H9 (cell line): ENCODE data around the gene NFRKB. TPM values are rescaled to one million over a fixed set of nuclear protein-coding genes. Genes with fewer than 3 reads are reported as not detected.
A peak's percentile ranks its signal among the peaks of the same experiment; 100 is the strongest.

Source experiments
- DNase-seq: peaks from one replicate; pipeline ENCODE4 v3.0.0-alpha.2; 2017
- H2AFZ ChIP-seq: one replicate; pipeline ENCODE4 v1.6.1; 2013; ENCODE audit warnings: mild to moderate bottlenecking, low read length, control low read depth, moderate library complexity
- H2AK5ac ChIP-seq: 2 replicates; pipeline ENCODE4 v1.6.1; 2013; ENCODE audit warnings: low read length, control low read depth, mixed read lengths; ENCODE audit not compliant: insufficient read length
- H2BK120ac ChIP-seq: one replicate; pipeline ENCODE4 v1.6.1; 2013; ENCODE audit warnings: low read depth, mild to moderate bottlenecking, low read length, control low read depth, inconsistent platforms; ENCODE audit not compliant: poor library complexity, severe bottlenecking
- H2BK12ac ChIP-seq: 2 replicates; pipeline ENCODE4 v1.6.1; 2013; ENCODE audit warnings: low read length, control low read depth, mixed read lengths, low read depth; ENCODE audit not compliant: insufficient read length
- H2BK15ac ChIP-seq: 2 replicates; pipeline ENCODE4 v1.6.1; 2013; ENCODE audit warnings: low read depth, low read length, control low read depth
- H2BK20ac ChIP-seq: one replicate; pipeline ENCODE4 v1.6.1; 2013; ENCODE audit warnings: low read depth, mild to moderate bottlenecking, low read length, control low read depth, inconsistent platforms; ENCODE audit not compliant: poor library complexity, severe bottlenecking
- H2BK5ac ChIP-seq: 2 replicates; pipeline ENCODE4 v1.6.1; 2013; ENCODE audit warnings: low read length, control low read depth, mixed read lengths; ENCODE audit not compliant: insufficient read length
- H3K14ac ChIP-seq: 2 replicates; pipeline ENCODE4 v1.6.1; 2013; ENCODE audit warnings: low read length, control low read depth; ENCODE audit not compliant: insufficient read depth
- H3K18ac ChIP-seq: 2 replicates; pipeline ENCODE4 v1.6.1; 2013; ENCODE audit warnings: low read depth, mild to moderate bottlenecking, mixed read lengths, low read length, control low read depth; ENCODE audit not compliant: insufficient read length
- H3K23ac ChIP-seq: 2 replicates; pipeline ENCODE4 v1.6.1; 2013; ENCODE audit warnings: low read length, control low read depth, mixed read lengths, low read depth; ENCODE audit not compliant: insufficient read length
- H3K23me2 ChIP-seq: 2 replicates; pipeline ENCODE4 v1.6.1; 2013; ENCODE audit warnings: low read depth, mild to moderate bottlenecking, mixed read lengths, low read length, control low read depth; ENCODE audit not compliant: insufficient read length, poor library complexity, severe bottlenecking
- H3K27ac ChIP-seq: 2 replicates; pipeline ENCODE4 v1.5.1; 2013; ENCODE audit warnings: low read length, control low read depth, mixed read lengths, low read depth; ENCODE audit not compliant: insufficient read length
- H3K27me3 ChIP-seq: 2 replicates; pipeline ENCODE4 v1.6.1; 2013; ENCODE audit warnings: low read length, control low read depth, inconsistent platforms; ENCODE audit not compliant: insufficient read depth
- H3K4ac ChIP-seq: 2 replicates; pipeline ENCODE4 v1.6.1; 2013; ENCODE audit warnings: low read depth, mild to moderate bottlenecking, control low read depth, inconsistent platforms, low read length, moderate library complexity
- H3K4me1 ChIP-seq: 2 replicates; pipeline ENCODE4 v1.6.1; 2013; ENCODE audit warnings: low read length, control low read depth, inconsistent platforms; ENCODE audit not compliant: insufficient read depth
- H3K4me2 ChIP-seq: 2 replicates; pipeline ENCODE4 v1.6.1; 2013; ENCODE audit warnings: low read length, control low read depth, mixed read lengths; ENCODE audit not compliant: insufficient read length, insufficient read depth
- H3K56ac ChIP-seq: 2 replicates; pipeline ENCODE4 v1.6.1; 2013; ENCODE audit warnings: low read depth, mild to moderate bottlenecking, mixed read lengths, low read length, control low read depth; ENCODE audit not compliant: insufficient read length
- H3K79me1 ChIP-seq: 2 replicates; pipeline ENCODE4 v1.6.1; 2013; ENCODE audit warnings: low read depth, mild to moderate bottlenecking, moderate library complexity, low read length, control low read depth, inconsistent platforms; ENCODE audit not compliant: insufficient read depth, poor library complexity, severe bottlenecking
- H3K79me2 ChIP-seq: 2 replicates; pipeline ENCODE4 v1.6.1; 2013; ENCODE audit warnings: low read length, control low read depth, inconsistent platforms; ENCODE audit not compliant: insufficient read depth
- H3K9ac ChIP-seq: 2 replicates; pipeline ENCODE4 v1.6.1; 2013; ENCODE audit warnings: low read length, control low read depth, mixed read lengths; ENCODE audit not compliant: insufficient read length; ENCODE audit errors: extremely low read depth
- H3K9me3 ChIP-seq: one replicate; pipeline ENCODE4 v1.6.1; 2013; ENCODE audit warnings: low read depth, low read length, inconsistent platforms; ENCODE audit not compliant: control insufficient read depth
- H3T11ph ChIP-seq: one replicate; pipeline ENCODE4 v1.6.1; 2013; ENCODE audit warnings: mild to moderate bottlenecking, low read length, control low read depth, inconsistent platforms
- H4K20me1 ChIP-seq: one replicate; pipeline ENCODE4 v1.6.1; 2013; ENCODE audit not compliant: control insufficient read depth, insufficient read length, insufficient read depth
- H4K5ac ChIP-seq: 2 replicates; pipeline ENCODE4 v1.6.1; 2013; ENCODE audit warnings: low read depth, mild to moderate bottlenecking, mixed read lengths, low read length, control low read depth; ENCODE audit not compliant: insufficient read length
- H4K8ac ChIP-seq: replicated peaks from 2 replicates; pipeline ENCODE4 v1.6.1; 2013; ENCODE audit warnings: low read length, control low read depth, mixed read lengths, low read depth; ENCODE audit not compliant: insufficient read length
- H4K91ac ChIP-seq: 2 replicates; pipeline ENCODE4 v1.6.1; 2013; ENCODE audit warnings: low read depth, mild to moderate bottlenecking, moderate library complexity, mixed read lengths, low read length, control low read depth; ENCODE audit not compliant: insufficient read length
- H3K27ac Mint-ChIP-seq, 3 experiments: 2 replicates in 2 of 3; 3 replicates in 1 of 3; pipeline ENCODE4 v1.8.0; 2020 to 2021; ENCODE audit warnings: mixed read lengths in 3 of 3, mild to moderate bottlenecking in 1 of 3, moderate library complexity in 1 of 3
- H3K27me3 Mint-ChIP-seq: 2 replicates; pipeline ENCODE4 v1.8.0; 2021; ENCODE audit warnings: low read depth, mild to moderate bottlenecking, moderate library complexity, mixed read lengths
- H3K36me3 Mint-ChIP-seq, 3 experiments: 2 replicates in 2 of 3; 3 replicates in 1 of 3; pipeline ENCODE4 v1.8.0; 2020 to 2021; ENCODE audit warnings: low read depth in 3 of 3, mixed read lengths in 3 of 3; ENCODE audit not compliant: insufficient read depth in 1 of 3
- H3K4me1 Mint-ChIP-seq, 2 experiments: 2 replicates each; pipeline ENCODE4 v1.8.0; 2020; ENCODE audit warnings: mixed read lengths in 2 of 2
- H3K4me3 Mint-ChIP-seq, 2 experiments: 2 replicates in 1 of 2; 3 replicates in 1 of 2; pipeline ENCODE4 v1.8.0; 2020 to 2021; ENCODE audit warnings: mild to moderate bottlenecking in 2 of 2, mixed read lengths in 2 of 2, moderate library complexity in 1 of 2
- H3K9me3 Mint-ChIP-seq, 2 experiments: 2 replicates in 1 of 2; 3 replicates in 1 of 2; pipeline ENCODE4 v1.8.0; 2020; ENCODE audit warnings: mild to moderate bottlenecking in 2 of 2, mixed read lengths in 2 of 2, moderate library complexity in 1 of 2
- WGBS: extraction: QIAGEN DNeasy Blood & Tissue Kit; methylation state at CpG from one replicate; pipeline ENCODE4 v1.1.7; 2013; ENCODE audit warnings: missing lambda C conversion rate, low lambda C conversion rate, mixed read lengths; ENCODE audit not compliant: insufficient read length; ENCODE audit errors: extremely low coverage; 5-methylcytosine and 5-hydroxymethylcytosine counted together
- total RNA-seq: library from RNA; stranded (reverse); gene quantifications from 2 replicates; pipeline ENCODE4 v1.2.1, GENCODE V29; 2021
- TF ChIP-seq, protein P1 (sequence below): fragments of 200-600 bp; sonication (generic); conservative IDR thresholded peaks from 3 replicates; pipeline ENCODE4 v1.8.0; 2021; ENCODE audit warnings: antibody characterized with exemption, mild to moderate bottlenecking

Gene NFRKB
- total RNA-seq, 1 experiment from 2014 or later, result 41.0 TPM

DNA sequence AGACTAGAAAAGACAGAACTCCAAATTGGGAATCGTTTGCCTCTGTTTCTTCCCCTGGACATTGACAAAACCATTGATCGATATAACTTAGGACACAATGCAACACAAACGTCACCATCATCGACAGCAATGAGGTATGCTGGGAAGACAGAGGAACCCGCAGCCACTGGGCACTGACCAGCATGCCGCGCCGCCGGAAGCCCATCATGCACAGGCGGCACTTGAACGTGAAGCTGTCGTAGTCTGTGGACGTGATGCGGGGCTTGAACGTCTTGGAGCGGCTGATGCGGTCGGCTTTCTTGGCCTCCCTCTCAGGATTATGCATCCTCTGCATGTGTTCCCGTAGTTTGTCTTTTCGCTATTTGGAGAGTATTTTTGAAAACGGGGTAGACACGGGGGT is 23.0 kb upstream of the NFRKB start:
- TF ChIP-seq, protein P1, sequence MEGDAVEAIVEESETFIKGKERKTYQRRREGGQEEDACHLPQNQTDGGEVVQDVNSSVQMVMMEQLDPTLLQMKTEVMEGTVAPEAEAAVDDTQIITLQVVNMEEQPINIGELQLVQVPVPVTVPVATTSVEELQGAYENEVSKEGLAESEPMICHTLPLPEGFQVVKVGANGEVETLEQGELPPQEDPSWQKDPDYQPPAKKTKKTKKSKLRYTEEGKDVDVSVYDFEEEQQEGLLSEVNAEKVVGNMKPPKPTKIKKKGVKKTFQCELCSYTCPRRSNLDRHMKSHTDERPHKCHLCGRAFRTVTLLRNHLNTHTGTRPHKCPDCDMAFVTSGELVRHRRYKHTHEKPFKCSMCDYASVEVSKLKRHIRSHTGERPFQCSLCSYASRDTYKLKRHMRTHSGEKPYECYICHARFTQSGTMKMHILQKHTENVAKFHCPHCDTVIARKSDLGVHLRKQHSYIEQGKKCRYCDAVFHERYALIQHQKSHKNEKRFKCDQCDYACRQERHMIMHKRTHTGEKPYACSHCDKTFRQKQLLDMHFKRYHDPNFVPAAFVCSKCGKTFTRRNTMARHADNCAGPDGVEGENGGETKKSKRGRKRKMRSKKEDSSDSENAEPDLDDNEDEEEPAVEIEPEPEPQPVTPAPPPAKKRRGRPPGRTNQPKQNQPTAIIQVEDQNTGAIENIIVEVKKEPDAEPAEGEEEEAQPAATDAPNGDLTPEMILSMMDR, result no peak
- Histone ChIP-seq H3T11ph (no peak overlapping the region), H3K27me3 (no peaks in the 10 kb centered on the region), H3K9ac (no peak overlapping the region), H2BK5ac (no peak overlapping the region), H3K4ac (no peak overlapping the region), H3K18ac (no peak overlapping the region), H3K79me2 (no peaks in the 10 kb centered on the region), H3K14ac (no peak overlapping the region), H2BK12ac (no peak overlapping the region), H3K27ac (no peak overlapping the region), H3K23ac (no peak overlapping the region), H4K20me1 (no peaks in the 10 kb centered on the region), H4K8ac (no peak overlapping the region), H2AFZ (no peak overlapping the region), H4K91ac (no peak overlapping the region), H3K23me2 (no peaks in the 10 kb centered on the region), H3K56ac (no peak overlapping the region), H4K5ac (no peak overlapping the region), H2AK5ac (no peak overlapping the region), H2BK15ac (no peak overlapping the region), H2BK20ac (no peak overlapping the region), H3K79me1 (no peaks in the 10 kb centered on the region), H3K4me2 (no peak overlapping the region), H3K4me1 (no peaks in the 10 kb centered on the region), H3K9me3 (no peaks in the 10 kb centered on the region), H2BK120ac (no peak overlapping the region)
- no CpG with 5 or more reads among the region's 22 CpGs for WGBS
- Mint-ChIP-seq H3K27me3 (no peaks in the 10 kb centered on the region), H3K36me3 (peaks cover 19 to 55% (median 42%) of the 10 kb centered on the region in 3 experiments; a peak in 6 of 7 replicates), H3K27ac (peak overlapping the region in 1 of 3 experiments; percentile 16; a peak in 1 of 7 replicates), H3K9me3 (no peaks in the 10 kb centered on the region), H3K4me3 (no peak overlapping the region), H3K4me1 (peaks cover 0 to under 1% of the 10 kb centered on the region in 2 experiments; a peak in 2 of 4 replicates)
- no peak for DNase-seq
